ENCODE measurements around the gene NID2. TPM values are rescaled to one million over a fixed set of nuclear protein-coding genes. Genes with fewer than 3 reads are reported as not detected.

Gene NID2
- total RNA-seq, 2 donors from 2014 or later = 18.8 to 28.7 TPM

DNA sequence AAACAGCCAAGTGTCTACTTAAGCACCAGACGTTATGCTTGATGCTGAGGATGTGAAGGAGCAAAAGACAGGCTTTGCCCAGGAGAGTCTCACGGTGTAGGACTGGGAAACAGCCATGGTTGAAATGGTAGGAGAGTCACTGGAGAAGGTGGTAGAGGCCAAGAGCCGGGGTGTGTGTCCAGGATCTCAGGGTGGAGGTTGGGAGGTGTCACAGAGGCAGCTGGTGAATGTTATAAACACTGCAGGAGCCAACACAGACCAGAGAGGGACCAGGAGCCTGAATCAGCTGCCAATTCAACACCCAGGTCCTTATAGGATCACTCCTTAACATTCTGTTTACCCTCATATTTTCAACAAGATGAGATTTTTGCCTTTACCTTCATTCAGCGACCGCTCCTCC, 7.5 kb downstream of the NID2 start:
- no peaks in the 10 kb centered on the region for H3K36me3 ChIP-seq
- no peak overlapping the region for H3K9ac ChIP-seq (ENCODE audit: low read depth in 2 of 2, low read length in 2 of 2)
- no peaks in the 10 kb centered on the region for H3K9me3 ChIP-seq
- TF ChIP-seq, protein P1, sequence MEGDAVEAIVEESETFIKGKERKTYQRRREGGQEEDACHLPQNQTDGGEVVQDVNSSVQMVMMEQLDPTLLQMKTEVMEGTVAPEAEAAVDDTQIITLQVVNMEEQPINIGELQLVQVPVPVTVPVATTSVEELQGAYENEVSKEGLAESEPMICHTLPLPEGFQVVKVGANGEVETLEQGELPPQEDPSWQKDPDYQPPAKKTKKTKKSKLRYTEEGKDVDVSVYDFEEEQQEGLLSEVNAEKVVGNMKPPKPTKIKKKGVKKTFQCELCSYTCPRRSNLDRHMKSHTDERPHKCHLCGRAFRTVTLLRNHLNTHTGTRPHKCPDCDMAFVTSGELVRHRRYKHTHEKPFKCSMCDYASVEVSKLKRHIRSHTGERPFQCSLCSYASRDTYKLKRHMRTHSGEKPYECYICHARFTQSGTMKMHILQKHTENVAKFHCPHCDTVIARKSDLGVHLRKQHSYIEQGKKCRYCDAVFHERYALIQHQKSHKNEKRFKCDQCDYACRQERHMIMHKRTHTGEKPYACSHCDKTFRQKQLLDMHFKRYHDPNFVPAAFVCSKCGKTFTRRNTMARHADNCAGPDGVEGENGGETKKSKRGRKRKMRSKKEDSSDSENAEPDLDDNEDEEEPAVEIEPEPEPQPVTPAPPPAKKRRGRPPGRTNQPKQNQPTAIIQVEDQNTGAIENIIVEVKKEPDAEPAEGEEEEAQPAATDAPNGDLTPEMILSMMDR (IDR thresholded peaks at IDR 0.05) = no peak
- DNase-seq = no peak
- no peaks in the 10 kb centered on the region for H3K4me1 ChIP-seq
- intact Hi-C loops (cut with DNase I) = no loop called here
- H3K27ac ChIP-seq = no peak overlapping the region
- H3K27me3 ChIP-seq = no peaks in the 10 kb centered on the region
- H3K4me3 ChIP-seq = no peak overlapping the region

DNA sequence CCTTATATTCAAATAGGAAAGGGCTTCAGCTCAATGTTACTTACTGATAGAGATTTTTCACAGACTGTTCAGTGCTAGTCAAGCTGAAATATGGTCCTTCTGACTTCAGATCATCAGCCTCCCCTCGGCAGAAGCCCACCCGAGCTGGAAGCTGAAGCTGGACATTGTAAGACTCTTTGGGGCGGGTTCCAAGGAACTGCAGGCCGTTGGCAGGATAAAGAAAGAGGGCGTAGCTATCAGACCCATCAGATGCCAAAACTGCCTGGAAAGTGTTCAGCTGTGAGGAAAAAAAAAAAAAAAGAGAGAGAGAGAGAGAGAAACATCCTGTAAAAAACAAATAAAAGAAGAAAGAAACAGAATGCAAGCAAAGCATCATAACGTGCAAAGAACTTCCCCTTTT, 8.8 kb downstream of the NID2 start:
- Histone ChIP-seq H3K27me3 (no peaks in the 10 kb centered on the region), H3K9ac (ENCODE audit: low read depth in 2 of 2, low read length in 2 of 2) (no peak overlapping the region), H3K4me1 (no peaks in the 10 kb centered on the region), H3K4me3 (no peak overlapping the region), H3K27ac (peak overlapping the region; percentile 25), H3K36me3 (no peaks in the 10 kb centered on the region), H3K9me3 (no peaks in the 10 kb centered on the region)
- intact Hi-C loops (cut with DNase I) = no loop called here
- DNase-seq = no peak
- TF ChIP-seq, protein P1 (IDR thresholded peaks at IDR 0.05) = no peak

DNA sequence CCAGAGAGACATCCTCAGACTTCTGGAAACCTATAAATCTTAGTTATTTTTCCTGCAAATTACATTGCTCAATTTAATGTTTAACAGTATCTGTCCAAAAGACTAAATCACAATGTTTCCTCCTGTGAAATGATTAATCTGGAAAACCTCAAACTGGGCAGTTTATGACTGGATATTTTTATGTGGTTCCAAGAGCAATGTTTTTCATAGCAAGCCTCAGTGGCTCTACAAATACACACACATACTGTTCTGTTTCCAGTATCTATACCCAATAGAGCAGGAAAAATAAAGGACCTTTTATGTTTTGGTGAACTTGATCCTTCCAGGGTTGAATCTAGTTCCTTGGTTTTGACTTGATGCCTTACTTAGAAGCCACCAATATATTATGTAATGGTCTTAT, 9.2 kb downstream of the NID2 start:
- Histone ChIP-seq H3K9ac (ENCODE audit: low read depth in 2 of 2, low read length in 2 of 2) (no peak overlapping the region), H3K27ac (no peak overlapping the region), H3K27me3 (no peaks in the 10 kb centered on the region), H3K9me3 (no peaks in the 10 kb centered on the region), H3K4me3 (no peak overlapping the region), H3K4me1 (no peaks in the 10 kb centered on the region), H3K36me3 (no peaks in the 10 kb centered on the region)
- DNase-seq = no peak
- intact Hi-C loops (cut with DNase I) = no loop called here
- TF ChIP-seq, protein P1 (IDR thresholded peaks at IDR 0.05) = no peak

DNA sequence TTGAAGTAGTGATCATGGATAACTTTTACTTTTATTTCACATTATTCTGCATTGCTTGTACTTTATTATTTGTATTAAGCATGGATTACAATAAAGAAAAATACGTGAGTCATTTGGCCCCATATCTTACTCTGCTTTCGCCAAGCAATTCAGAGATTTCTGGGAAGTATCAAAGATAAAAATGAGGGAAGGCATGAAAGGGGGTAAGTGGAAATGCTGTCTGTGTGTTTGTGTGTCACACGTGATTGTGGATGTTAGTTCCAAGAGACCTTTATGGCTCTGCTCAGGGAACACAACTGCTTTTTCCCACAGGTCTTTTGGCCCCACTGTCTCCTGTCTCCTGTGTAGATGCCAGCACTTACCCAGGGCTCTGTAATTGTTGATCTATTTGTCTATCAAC, 10.5 kb downstream of the NID2 start:
- Histone ChIP-seq H3K27ac (no peak overlapping the region), H3K4me1 (no peaks in the 10 kb centered on the region), H3K4me3 (no peak overlapping the region), H3K27me3 (no peaks in the 10 kb centered on the region), H3K9me3 (no peaks in the 10 kb centered on the region), H3K36me3 (no peaks in the 10 kb centered on the region), H3K9ac (ENCODE audit: low read depth in 2 of 2, low read length in 2 of 2) (no peak overlapping the region)
- TF ChIP-seq, protein P1 (IDR thresholded peaks at IDR 0.05) = no peak
- DNase-seq = no peak
- intact Hi-C loops (cut with DNase I) = no loop called here

DNA sequence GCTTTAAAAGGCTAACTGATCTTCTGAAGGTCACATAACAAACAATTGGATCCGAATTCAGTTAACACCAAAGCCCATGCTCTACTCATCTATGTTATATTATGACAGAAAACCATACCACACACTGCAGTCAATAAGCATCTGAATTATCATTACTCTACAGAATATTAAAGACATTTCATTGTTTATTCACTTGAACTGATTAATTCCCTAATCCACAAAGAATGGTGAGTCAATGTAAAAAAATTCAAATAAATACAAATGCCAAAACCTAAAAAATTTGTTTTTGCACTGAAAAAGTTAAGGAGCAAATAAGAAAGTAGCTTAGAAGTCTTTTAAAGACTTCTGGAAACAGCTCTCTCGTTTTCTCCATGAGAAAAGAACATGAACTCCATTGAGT, 13.7 kb downstream of the NID2 start:
- intact Hi-C loops (cut with DNase I) = no loop called here
- DNase-seq = no peak
- Histone ChIP-seq H3K9ac (ENCODE audit: low read depth in 2 of 2, low read length in 2 of 2) (no peak overlapping the region), H3K27me3 (no peaks in the 10 kb centered on the region), H3K9me3 (no peaks in the 10 kb centered on the region), H3K27ac (no peak overlapping the region), H3K4me1 (no peaks in the 10 kb centered on the region), H3K4me3 (no peak overlapping the region), H3K36me3 (no peaks in the 10 kb centered on the region)
- TF ChIP-seq, protein P1 (IDR thresholded peaks at IDR 0.05) = no peak

DNA sequence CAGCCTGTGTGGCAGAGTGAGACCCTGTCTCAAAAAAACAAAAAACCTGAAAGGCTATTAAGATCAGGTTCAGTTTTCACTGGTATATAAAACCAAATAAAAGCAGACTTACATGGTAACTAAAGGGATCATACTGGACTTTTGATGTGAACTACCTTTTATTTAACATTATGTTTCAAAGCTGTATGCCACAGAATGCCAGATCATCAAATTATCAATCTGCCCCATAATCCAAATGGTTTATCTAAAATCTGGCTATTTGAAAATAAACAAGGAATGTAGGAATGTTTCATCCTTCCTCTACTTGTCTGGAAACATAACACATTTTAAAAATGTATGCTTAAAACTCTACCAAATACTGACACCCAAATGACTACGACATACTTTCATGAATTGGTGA, 14.2 kb downstream of the NID2 start:
- no peaks in the 10 kb centered on the region for H3K27me3 ChIP-seq
- no peak overlapping the region for H3K4me3 ChIP-seq
- no peaks in the 10 kb centered on the region for H3K36me3 ChIP-seq
- H3K27ac ChIP-seq = no peak overlapping the region
- DNase-seq = no peak
- intact Hi-C loops (cut with DNase I) = no loop called here
- no peaks in the 10 kb centered on the region for H3K4me1 ChIP-seq
- H3K9ac ChIP-seq (ENCODE audit: low read depth in 2 of 2, low read length in 2 of 2) = no peak overlapping the region
- no peaks in the 10 kb centered on the region for H3K9me3 ChIP-seq
- TF ChIP-seq, protein P1 (IDR thresholded peaks at IDR 0.05) = no peak
